Measurements from ENCODE around the gene SLC50A1.

DNA sequence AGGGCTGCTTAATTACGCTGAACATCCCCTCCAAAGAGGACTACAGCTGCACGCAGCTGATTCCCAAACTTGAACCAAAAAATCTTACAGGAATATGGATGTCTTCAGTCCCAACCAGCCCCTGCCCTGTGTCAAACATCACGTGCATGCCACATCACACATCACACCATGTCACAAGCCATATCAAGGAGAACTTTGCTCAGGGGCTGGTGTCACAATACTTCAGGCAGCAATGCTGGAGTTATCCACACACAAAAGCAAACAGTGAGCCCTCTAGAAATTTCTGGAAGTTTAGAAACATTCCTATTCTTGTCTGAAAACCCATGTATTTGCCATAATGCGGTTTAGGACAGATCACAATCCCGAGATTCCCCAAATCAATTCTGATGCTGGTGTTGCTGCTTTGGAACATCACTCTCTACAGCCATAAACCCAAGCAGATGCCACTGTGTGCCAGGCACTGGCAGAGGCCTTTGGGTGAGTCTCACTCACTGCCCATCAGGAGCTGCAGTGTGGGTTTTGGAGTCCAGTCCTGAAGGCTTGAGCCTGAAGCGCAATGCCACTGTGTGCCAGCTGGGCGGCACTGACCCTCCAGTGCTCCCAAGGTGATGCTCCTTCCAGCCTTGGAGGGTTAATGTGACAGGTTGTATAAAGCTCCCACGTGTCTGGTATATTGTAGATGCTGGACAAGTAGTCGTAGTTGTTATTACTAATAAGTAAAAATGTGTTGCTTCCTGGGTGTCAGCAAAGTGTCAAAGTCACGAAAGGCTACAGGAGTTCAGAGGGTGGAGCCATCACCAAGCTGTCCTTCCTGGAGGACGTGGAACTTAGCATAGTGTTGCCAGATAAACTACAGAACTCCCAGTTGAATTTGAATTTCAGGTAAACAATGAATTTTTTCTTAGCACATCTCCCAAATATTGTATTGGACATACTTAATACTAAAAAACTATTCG lies 28.1 kb upstream of the SLC50A1 start:
- TF ChIP-seq, protein P1, sequence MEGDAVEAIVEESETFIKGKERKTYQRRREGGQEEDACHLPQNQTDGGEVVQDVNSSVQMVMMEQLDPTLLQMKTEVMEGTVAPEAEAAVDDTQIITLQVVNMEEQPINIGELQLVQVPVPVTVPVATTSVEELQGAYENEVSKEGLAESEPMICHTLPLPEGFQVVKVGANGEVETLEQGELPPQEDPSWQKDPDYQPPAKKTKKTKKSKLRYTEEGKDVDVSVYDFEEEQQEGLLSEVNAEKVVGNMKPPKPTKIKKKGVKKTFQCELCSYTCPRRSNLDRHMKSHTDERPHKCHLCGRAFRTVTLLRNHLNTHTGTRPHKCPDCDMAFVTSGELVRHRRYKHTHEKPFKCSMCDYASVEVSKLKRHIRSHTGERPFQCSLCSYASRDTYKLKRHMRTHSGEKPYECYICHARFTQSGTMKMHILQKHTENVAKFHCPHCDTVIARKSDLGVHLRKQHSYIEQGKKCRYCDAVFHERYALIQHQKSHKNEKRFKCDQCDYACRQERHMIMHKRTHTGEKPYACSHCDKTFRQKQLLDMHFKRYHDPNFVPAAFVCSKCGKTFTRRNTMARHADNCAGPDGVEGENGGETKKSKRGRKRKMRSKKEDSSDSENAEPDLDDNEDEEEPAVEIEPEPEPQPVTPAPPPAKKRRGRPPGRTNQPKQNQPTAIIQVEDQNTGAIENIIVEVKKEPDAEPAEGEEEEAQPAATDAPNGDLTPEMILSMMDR (optimal IDR thresholded peaks at IDR 0.05 in 1 of 3, IDR thresholded peaks at IDR 0.05 in 1 of 3, conservative IDR thresholded peaks at IDR 0.05 in 1 of 3; ENCODE audit: extremely low read depth in 1 of 3, insufficient read depth in 2 of 3, low read length in 3 of 3): no peak
- TF ChIP-seq EZH2 (IDR thresholded peaks at IDR 0.05; ENCODE audit: low read length): no peak
